Sigmoid colon (tissue), 7 donors: ENCODE results near the gene CLGN. TPM values are rescaled to one million over a fixed set of nuclear protein-coding genes. Genes with fewer than 3 reads are reported as not detected.

Experiments used
- DNase-seq: peaks from one replicate; pipeline ENCODE4 v3.0.0-alpha.2; 2019
- H3K27ac ChIP-seq, 4 donors: fragments of 200-600 bp; sonication (generic); one replicate each; pipeline ENCODE4 v1.5.1; 2016 to 2019; ENCODE audit warnings: mild to moderate bottlenecking in 1 of 4
- H3K27me3 ChIP-seq, 3 donors: fragments of 200-600 bp; sonication (generic); one replicate each; pipeline ENCODE4 v1.5.1; 2019; ENCODE audit warnings: mild to moderate bottlenecking in 1 of 3
- H3K36me3 ChIP-seq, 4 donors: fragments of 200-600 bp; sonication (generic); one replicate each; pipeline ENCODE4 v1.5.1; 2016 to 2019
- H3K4me1 ChIP-seq, 4 donors: fragments of 200-600 bp; sonication (generic); one replicate each; pipeline ENCODE4 v1.5.1; 2017 to 2019
- H3K4me3 ChIP-seq, 4 donors: fragments of 200-600 bp; sonication (generic); one replicate each; pipeline ENCODE4 v1.5.1; 2017 to 2019; ENCODE audit warnings: mild to moderate bottlenecking in 2 of 4, moderate library complexity in 1 of 4
- H3K9me3 ChIP-seq, 4 donors: fragments of 200-600 bp in 3 of 4; sonication (generic) in 3 of 4; one replicate each; pipeline versions ENCODE4 v1.5.1 to v1.6.1; 2013 to 2019
- CTCF ChIP-seq, 4 experiments: fragments of 450-650 bp in 3 of 4; fragments of 200-600 bp in 1 of 4; IDR thresholded peaks; one replicate each; pipeline ENCODE4 v1.5.1; 2016 to 2019; ENCODE audit warnings: antibody characterized with exemption in 4 of 4, mild to moderate bottlenecking in 3 of 4, moderate library complexity in 2 of 4
- EP300 ChIP-seq, 4 donors: sonication (generic); formaldehyde crosslinking; IDR thresholded peaks; one replicate each; pipeline ENCODE4 v1.6.1; 2017; ENCODE audit warnings: antibody characterized with exemption in 4 of 4
- POLR2A ChIP-seq, 2 donors: fragments of 450-650 bp; IDR thresholded peaks; one replicate each; pipeline ENCODE4 v1.6.1; 2016; ENCODE audit warnings: antibody characterized with exemption in 2 of 2, mild to moderate bottlenecking in 2 of 2, moderate library complexity in 2 of 2
- POLR2AphosphoS5 ChIP-seq, 4 donors: sonication (generic); formaldehyde crosslinking; IDR thresholded peaks; one replicate each; pipeline ENCODE4 v1.6.1; 2017; ENCODE audit warnings: antibody characterized with exemption in 4 of 4
- WGBS, 2 donors: extraction: QIAGEN DNeasy Blood & Tissue Kit; methylation state at CpG; one replicate each; pipeline ENCODE4 v1.1.7; 2013; 5-methylcytosine and 5-hydroxymethylcytosine counted together
- intact Hi-C: fragments of 100-400 bp; cut with DNase I; formaldehyde crosslinking; loops from one replicate; pipeline ENCODE4 v1.15.1; 2023
- polyA plus RNA-seq, 3 donors: library from polyadenylated mRNA; stranded (reverse); fragments of 200-250 nt; gene quantifications; one replicate each; pipeline ENCODE4 v1.2.3, GENCODE V29; 2013
- total RNA-seq, 4 donors: library from RNA; depleted of rRNA; stranded (reverse); fragments of >200 nt; gene quantifications; one replicate each; pipeline ENCODE4 v1.1.0, GENCODE V29; 2016
- donor health status: healthy with polysubstance abuse.
- donor health status: Bipolar disorder and iron deficiency.
- donor health status: healthy.

CLGN gene
- total and polyA plus RNA-seq, 7 donors = under 0.01 to 14.0 (median 2.9) TPM

GRCh38 chr4:140367738-140368137 is 59.7 kb downstream of the CLGN start:
- TF ChIP-seq POLR2A (IDR thresholded peaks at IDR 0.05) (no peak), EP300 (IDR thresholded peaks at IDR 0.05) (no peak), POLR2AphosphoS5 (IDR thresholded peaks at IDR 0.05) (no peak), CTCF (IDR thresholded peaks at IDR 0.05) (no peak)
- peaks cover 0 to 6% (median 3%) of the 10 kb centered on the region in 4 donors for H3K4me1 ChIP-seq
- H3K27ac ChIP-seq = no peak overlapping the region
- no peak for DNase-seq
- no peaks in the 10 kb centered on the region for H3K36me3 ChIP-seq
- H3K27me3 ChIP-seq = no peaks in the 10 kb centered on the region
- no peak overlapping the region for H3K4me3 ChIP-seq
- WGBS, 2 donors = 85 to 90% methylated on average over 2 of the region's 2 CpGs
- no peaks in the 10 kb centered on the region for H3K9me3 ChIP-seq
- intact Hi-C loops = no loop called here

- TF ChIP-seq CTCF (IDR thresholded peaks at IDR 0.05) (no peak), EP300 (IDR thresholded peaks at IDR 0.05) (no peak), POLR2AphosphoS5 (IDR thresholded peaks at IDR 0.05) (no peak), POLR2A (IDR thresholded peaks at IDR 0.05) (no peak)
- intact Hi-C loops = loop anchor here (5.0 kb wide), 1 partner anchor 489 kb away; no protein-coding TSS in a partner anchor
- H3K27ac ChIP-seq = no peak overlapping the region
Observed at GRCh38 chr4:140363558-140363957, 63.9 kb downstream of the CLGN start.

GRCh38 chr4:140363051-140363450 is 64.4 kb downstream of the CLGN start:
- 46 to 76% methylated on average over 3 of the region's 3 CpGs for WGBS, 2 donors

More at GRCh38 chr4:140363558-140363957, 63.9 kb downstream of the CLGN start:
- no peaks in the 10 kb centered on the region for H3K9me3 ChIP-seq
- H3K4me3 ChIP-seq = no peak overlapping the region
- no peaks in the 10 kb centered on the region for H3K36me3 ChIP-seq
- no peak for DNase-seq
- no peaks in the 10 kb centered on the region for H3K4me1 ChIP-seq
- H3K27me3 ChIP-seq = no peaks in the 10 kb centered on the region

GRCh38 chr4:140361099-140361498 is 66.3 kb downstream of the CLGN start:
- H3K4me1 ChIP-seq = no peaks in the 10 kb centered on the region
- no peaks in the 10 kb centered on the region for H3K27me3 ChIP-seq
- no peak for TF ChIP-seq CTCF (IDR thresholded peaks at IDR 0.05)
- no peak for TF ChIP-seq EP300 (IDR thresholded peaks at IDR 0.05)
- TF ChIP-seq POLR2AphosphoS5 (IDR thresholded peaks at IDR 0.05) = no peak
- no peaks in the 10 kb centered on the region for H3K36me3 ChIP-seq
- H3K9me3 ChIP-seq = no peaks in the 10 kb centered on the region
- 93 to 94% methylated on average over 4 of the region's 4 CpGs for WGBS, 2 donors
- intact Hi-C loops = loop anchor here (5.0 kb wide), 1 partner anchor 491 kb away; no protein-coding TSS in a partner anchor
- H3K4me3 ChIP-seq = no peak overlapping the region
- no peak for DNase-seq
- no peak overlapping the region for H3K27ac ChIP-seq

More at GRCh38 chr4:140363051-140363450, 64.4 kb downstream of the CLGN start:
- intact Hi-C loops = loop anchor here (5.0 kb wide), 1 partner anchor 489 kb away; no protein-coding TSS in a partner anchor
- Histone ChIP-seq H3K36me3 (no peaks in the 10 kb centered on the region), H3K27ac (no peak overlapping the region), H3K4me1 (no peaks in the 10 kb centered on the region), H3K27me3 (no peaks in the 10 kb centered on the region), H3K9me3 (no peaks in the 10 kb centered on the region), H3K4me3 (no peak overlapping the region)
- no peak for DNase-seq
- TF ChIP-seq POLR2AphosphoS5 (IDR thresholded peaks at IDR 0.05) (no peak), POLR2A (IDR thresholded peaks at IDR 0.05) (no peak), EP300 (IDR thresholded peaks at IDR 0.05) (no peak), CTCF (IDR thresholded peaks at IDR 0.05) (no peak)
